Adipocyte (in vitro differentiated cells): ENCODE measurements around the gene RPS29.
A peak's percentile ranks its signal among the peaks of the same experiment; 100 is the strongest.
"Not testable (repeated sequence)": the region's sequence is repeated elsewhere in the genome, so short reads cannot be mapped to it uniquely, and the experiment has no call there.

ENCODE experiments used
- DNase-seq: peaks from one replicate; pipeline ENCODE4 v3.0.0-alpha.2; 2015; ENCODE audit warnings: low read depth
- H3K27me3 ChIP-seq: replicated peaks from 2 replicates; pipeline ENCODE4 v1.7.0; 2013; ENCODE audit warnings: mild to moderate bottlenecking, low read length, moderate library complexity; ENCODE audit not compliant: control insufficient read depth, insufficient read depth
- H3K36me3 ChIP-seq: 2 replicates; pipeline ENCODE4 v1.7.0; 2013; ENCODE audit warnings: low read length, mild to moderate bottlenecking, moderate library complexity; ENCODE audit not compliant: control insufficient read depth, insufficient read depth, severe bottlenecking
- H3K4me1 ChIP-seq: 2 replicates; pipeline ENCODE4 v1.7.0; 2013; ENCODE audit warnings: mild to moderate bottlenecking, low read length, moderate library complexity; ENCODE audit not compliant: control insufficient read depth, insufficient read depth
- H3K4me3 ChIP-seq: 2 replicates; pipeline ENCODE4 v1.7.0; 2013; ENCODE audit warnings: mild to moderate bottlenecking, low read length, moderate library complexity
- H3K9ac ChIP-seq: 2 replicates; pipeline ENCODE4 v1.7.0; 2013; ENCODE audit warnings: mild to moderate bottlenecking, low read length, moderate library complexity
- H3K9me3 ChIP-seq: 2 replicates; pipeline ENCODE4 v1.7.0; 2013; ENCODE audit warnings: mild to moderate bottlenecking, low read length, moderate library complexity; ENCODE audit not compliant: control insufficient read depth

Gene RPS29

GRCh38 chr14:49619730-49620129 is 33.5 kb upstream of the RPS29 start:
- Histone ChIP-seq H3K27me3 (no peaks in the 10 kb centered on the region), H3K4me3 (peak overlapping the region; percentile 99), H3K9ac (peak overlapping the region; percentile 100), H3K36me3 (peaks cover 23% of the 10 kb centered on the region), H3K4me1 (peaks cover 51% of the 10 kb centered on the region), H3K9me3 (no peaks in the 10 kb centered on the region)
- peak; percentile 36 for DNase-seq

GRCh38 chr14:49619273-49619672 is 33.1 kb upstream of the RPS29 start:
- not testable (repeated sequence) for H3K27me3 ChIP-seq, DNase-seq, H3K9me3 ChIP-seq
- Histone ChIP-seq H3K36me3 (peaks cover 23% of the 10 kb centered on the region), H3K4me1 (peaks cover 47% of the 10 kb centered on the region), H3K4me3 (peak overlapping the region; percentile 99), H3K9ac (peak overlapping the region; percentile 100)

GRCh38 chr14:49617852-49618519 is 31.8 kb upstream of the RPS29 start:
- peaks cover 34% of the 10 kb centered on the region for H3K4me1 ChIP-seq
- H3K9me3 ChIP-seq: no peaks in the 10 kb centered on the region
- DNase-seq: no peak
- peaks cover 23% of the 10 kb centered on the region for H3K36me3 ChIP-seq
- no peak overlapping the region for H3K4me3 ChIP-seq
- no peak overlapping the region for H3K9ac ChIP-seq
- H3K27me3 ChIP-seq: no peaks in the 10 kb centered on the region

- Histone ChIP-seq H3K27me3 (no peaks in the 10 kb centered on the region), H3K9me3 (no peaks in the 10 kb centered on the region), H3K4me1 (peaks cover 20% of the 10 kb centered on the region), H3K9ac (no peak overlapping the region), H3K4me3 (no peak overlapping the region), H3K36me3 (peaks cover 23% of the 10 kb centered on the region)
- DNase-seq: no peak
These were observed 29.6 kb upstream of the RPS29 start for GRCh38 chr14:49615776-49616175.

- Histone ChIP-seq H3K36me3 (peaks cover 23% of the 10 kb centered on the region), H3K4me1 (peaks cover 19% of the 10 kb centered on the region)
These were observed 28.0 kb upstream of the RPS29 start for GRCh38 chr14:49614196-49614595.

GRCh38 chr14:49612671-49613070 is 26.5 kb upstream of the RPS29 start:
- Histone ChIP-seq H3K27me3 (no peaks in the 10 kb centered on the region), H3K4me1 (peaks cover 11% of the 10 kb centered on the region), H3K9ac (no peak overlapping the region), H3K4me3 (no peak overlapping the region), H3K36me3 (peaks cover 8% of the 10 kb centered on the region), H3K9me3 (no peaks in the 10 kb centered on the region)
- DNase-seq: no peak

More at GRCh38 chr14:49614196-49614595, 28.0 kb upstream of the RPS29 start:
- H3K4me3 ChIP-seq: no peak overlapping the region
- H3K9me3 ChIP-seq: no peaks in the 10 kb centered on the region
- H3K27me3 ChIP-seq: no peaks in the 10 kb centered on the region
- no peak for DNase-seq
- no peak overlapping the region for H3K9ac ChIP-seq

GRCh38 chr14:49612251-49612650 is 26.1 kb upstream of the RPS29 start:
- peaks cover 6% of the 10 kb centered on the region for H3K4me1 ChIP-seq
- no peak overlapping the region for H3K9ac ChIP-seq
- H3K4me3 ChIP-seq: no peak overlapping the region
- DNase-seq: no peak
- H3K36me3 ChIP-seq: peaks cover 4% of the 10 kb centered on the region
- no peaks in the 10 kb centered on the region for H3K27me3 ChIP-seq
- H3K9me3 ChIP-seq: no peaks in the 10 kb centered on the region

- Histone ChIP-seq H3K9me3 (no peaks in the 10 kb centered on the region), H3K27me3 (no peaks in the 10 kb centered on the region), H3K36me3 (peaks cover 14% of the 10 kb centered on the region), H3K9ac (no peak overlapping the region), H3K4me3 (no peak overlapping the region), H3K4me1 (no peaks in the 10 kb centered on the region)
- DNase-seq: no peak
These were observed 21.4 kb upstream of the RPS29 start for GRCh38 chr14:49607583-49607982.

GRCh38 chr14:49598485-49599300 is 12.5 kb upstream of the RPS29 start, which contains the start of gene LRR1:
Gene LRR1 (plus strand): TSS chr14:49598940. CDS start chr14:49599021, 81 bp downstream.
- Histone ChIP-seq H3K27me3 (no peaks in the 10 kb centered on the region), H3K9ac (peak within 1 kb of the TSS; percentile 98), H3K4me1 (peaks cover 22% of the 10 kb centered on the region), H3K4me3 (peak within 1 kb of the TSS; percentile 98), H3K36me3 (peaks cover 4% of the 10 kb centered on the region), H3K9me3 (no peaks in the 10 kb centered on the region)
- peak; percentile 87 for DNase-seq

- Histone ChIP-seq H3K27me3 (no peaks in the 10 kb centered on the region), H3K9ac (peak overlapping the region; percentile 98), H3K4me3 (peak overlapping the region; percentile 98), H3K4me1 (peaks cover 22% of the 10 kb centered on the region), H3K9me3 (no peaks in the 10 kb centered on the region), H3K36me3 (peaks cover 2% of the 10 kb centered on the region)
- DNase-seq: peak; percentile 55
These were observed 12.0 kb upstream of the RPS29 start for GRCh38 chr14:49598189-49598484.

- no peaks in the 10 kb centered on the region for H3K9me3 ChIP-seq
- peak overlapping the region; percentile 55 for H3K4me3 ChIP-seq
- peaks cover 22% of the 10 kb centered on the region for H3K4me1 ChIP-seq
- no peaks in the 10 kb centered on the region for H3K36me3 ChIP-seq
- peak; percentile 62 for DNase-seq
- peak overlapping the region; percentile 53 for H3K9ac ChIP-seq
- H3K27me3 ChIP-seq: no peaks in the 10 kb centered on the region
These were observed 8.3 kb upstream of the RPS29 start for GRCh38 chr14:49594347-49595091.
